SU-DHL-6 (cell line): ENCODE results near the gene NELFB.

Experiments used
- EZH2phosphoT487 ChIP-seq: fragments of 200-600 bp; sonication (generic), shearing (Covaris generic); conservative IDR thresholded peaks from 2 replicates; pipeline ENCODE4 v1.6.1; 2018; ENCODE audit warnings: mild to moderate bottlenecking, antibody characterized with exemption, low read length, moderate library complexity, mixed read lengths
- TF ChIP-seq, protein P1 (sequence below): fragments of 200-600 bp; sonication (generic); IDR thresholded peaks from one replicate; pipeline ENCODE4 v1.5.1; 2017; ENCODE audit warnings: antibody characterized with exemption, mild to moderate bottlenecking, low read length, moderate library complexity; ENCODE audit not compliant: insufficient read depth, poor library complexity, severe bottlenecking

- TF ChIP-seq, protein P1, sequence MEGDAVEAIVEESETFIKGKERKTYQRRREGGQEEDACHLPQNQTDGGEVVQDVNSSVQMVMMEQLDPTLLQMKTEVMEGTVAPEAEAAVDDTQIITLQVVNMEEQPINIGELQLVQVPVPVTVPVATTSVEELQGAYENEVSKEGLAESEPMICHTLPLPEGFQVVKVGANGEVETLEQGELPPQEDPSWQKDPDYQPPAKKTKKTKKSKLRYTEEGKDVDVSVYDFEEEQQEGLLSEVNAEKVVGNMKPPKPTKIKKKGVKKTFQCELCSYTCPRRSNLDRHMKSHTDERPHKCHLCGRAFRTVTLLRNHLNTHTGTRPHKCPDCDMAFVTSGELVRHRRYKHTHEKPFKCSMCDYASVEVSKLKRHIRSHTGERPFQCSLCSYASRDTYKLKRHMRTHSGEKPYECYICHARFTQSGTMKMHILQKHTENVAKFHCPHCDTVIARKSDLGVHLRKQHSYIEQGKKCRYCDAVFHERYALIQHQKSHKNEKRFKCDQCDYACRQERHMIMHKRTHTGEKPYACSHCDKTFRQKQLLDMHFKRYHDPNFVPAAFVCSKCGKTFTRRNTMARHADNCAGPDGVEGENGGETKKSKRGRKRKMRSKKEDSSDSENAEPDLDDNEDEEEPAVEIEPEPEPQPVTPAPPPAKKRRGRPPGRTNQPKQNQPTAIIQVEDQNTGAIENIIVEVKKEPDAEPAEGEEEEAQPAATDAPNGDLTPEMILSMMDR = no peak
- TF ChIP-seq EZH2phosphoT487 = no peak
Measured at GRCh38 chr9:137262909-137263285, 7.8 kb downstream of the NELFB start.
